ENCODE measurements around the gene PNPLA3. TPM values are rescaled to one million over a fixed set of nuclear protein-coding genes. Genes with fewer than 3 reads are reported as not detected.

Gene PNPLA3
- total and polyA plus RNA-seq, 9 of the 15 experiments (the other 6 are each of a cell fraction or from before 2014, with no cell fraction given): 0.20 to 0.48 (median 0.38) TPM; not detected in 6

DNA sequence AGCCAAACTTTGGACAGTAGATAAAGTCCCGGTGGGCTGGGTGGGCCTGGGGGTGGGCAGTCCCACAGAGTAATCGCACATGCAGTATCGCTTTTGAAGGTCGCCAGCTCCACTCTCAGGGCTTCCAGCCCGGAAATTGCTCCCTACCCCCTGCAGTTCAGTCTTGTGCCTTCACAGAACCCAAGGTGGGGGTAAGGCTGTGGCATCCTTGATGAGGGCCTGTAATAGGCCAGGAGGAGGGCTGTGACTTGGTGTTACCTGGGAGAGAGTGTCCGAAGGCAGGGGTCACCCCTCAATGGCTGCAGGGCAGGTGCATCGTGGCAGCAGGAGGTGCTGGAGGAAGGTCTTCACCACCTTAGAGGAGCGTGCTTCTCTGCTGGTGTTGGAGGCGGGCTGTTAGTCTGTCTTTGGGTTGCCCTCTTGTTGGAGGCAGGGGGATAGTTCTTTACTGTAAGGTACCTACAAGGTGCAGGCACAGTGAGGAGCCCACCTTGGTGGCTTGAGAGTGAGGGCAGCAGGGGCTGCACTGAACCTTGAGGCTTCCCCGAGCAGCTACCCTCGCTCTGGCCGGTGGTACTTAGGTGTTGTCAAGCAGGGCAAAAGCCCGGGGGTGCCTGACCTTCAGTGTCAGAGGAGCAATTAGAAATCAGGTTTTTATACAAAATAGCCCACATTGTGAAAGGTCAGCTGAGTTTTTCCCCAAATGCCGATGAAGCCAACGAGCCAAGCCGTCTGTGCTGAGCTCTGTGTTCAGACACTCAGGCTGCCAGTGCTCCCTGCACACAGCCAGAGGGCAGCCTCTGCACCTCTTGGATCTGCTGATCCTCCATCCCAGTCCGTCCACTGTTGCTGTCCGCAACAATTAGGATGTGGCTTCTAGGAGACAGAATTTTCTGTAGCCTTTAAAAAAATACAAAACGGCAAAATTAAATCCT, 53.5 kb downstream of the PNPLA3 start:
- BruUV-seq (replicated peaks): no TSS peak
- no peak for ATAC-seq
- POLR2A ChIA-PET: interaction anchor here (0.7 kb wide), 1 partner anchor 32 kb away, joined by 3 read pairs; no protein-coding TSS in a partner anchor
- H3K4me2 ChIP-seq (ENCODE audit: insufficient read depth, low read length): no peak overlapping the region
- H3K27me3 ChIP-seq (ENCODE audit: control insufficient read depth in 2 of 2, insufficient read depth in 2 of 2, low read length in 2 of 2): no peaks in the 10 kb centered on the region
- no peaks in the 10 kb centered on the region; a peak in 1 of 5 replicates for H3K4me1 ChIP-seq (replicated peaks in 1 of 2; ENCODE audit: control insufficient read depth in 2 of 2, insufficient read depth in 2 of 2, low read length in 2 of 2)
- TF ChIP-seq EHMT2 (IDR thresholded peaks at IDR 0.05) (no peak), NFYB (IDR thresholded peaks at IDR 0.05; ENCODE audit: extremely low read depth, insufficient read length) (no peak), ZNF133 (CRISPR knock-in tag; IDR thresholded peaks at IDR 0.05) (no peak), SAP30 (IDR thresholded peaks at IDR 0.05; ENCODE audit: borderline replicate concordance, insufficient read depth, low read depth, low read length, poor library complexity, severe bottlenecking) (no peak), BRD9 (IDR thresholded peaks at IDR 0.05; ENCODE audit: low read depth, partially characterized antibody) (no peak), ZNF586 (CRISPR knock-in tag; conservative IDR thresholded peaks at IDR 0.05) (no peak), RBM17 (IDR thresholded peaks at IDR 0.05; ENCODE audit: borderline replicate concordance, low read depth, low read length) (no peak)
- TF ChIP-seq, protein P1, sequence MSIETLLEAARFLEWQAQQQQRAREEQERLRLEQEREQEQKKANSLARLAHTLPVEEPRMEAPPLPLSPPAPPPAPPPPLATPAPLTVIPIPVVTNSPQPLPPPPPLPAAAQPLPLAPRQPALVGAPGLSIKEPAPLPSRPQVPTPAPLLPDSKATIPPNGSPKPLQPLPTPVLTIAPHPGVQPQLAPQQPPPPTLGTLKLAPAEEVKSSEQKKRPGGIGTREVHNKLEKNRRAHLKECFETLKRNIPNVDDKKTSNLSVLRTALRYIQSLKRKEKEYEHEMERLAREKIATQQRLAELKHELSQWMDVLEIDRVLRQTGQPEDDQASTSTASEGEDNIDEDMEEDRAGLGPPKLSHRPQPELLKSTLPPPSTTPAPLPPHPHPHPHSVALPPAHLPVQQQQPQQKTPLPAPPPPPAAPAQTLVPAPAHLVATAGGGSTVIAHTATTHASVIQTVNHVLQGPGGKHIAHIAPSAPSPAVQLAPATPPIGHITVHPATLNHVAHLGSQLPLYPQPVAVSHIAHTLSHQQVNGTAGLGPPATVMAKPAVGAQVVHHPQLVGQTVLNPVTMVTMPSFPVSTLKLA (conservative IDR thresholded peaks at IDR 0.05): no peak
- H3K36me3 ChIP-seq (ENCODE audit: control insufficient read depth, insufficient read depth, low read length): peaks cover 84% of the 10 kb centered on the region
- no peaks in the 10 kb centered on the region for H3K79me2 ChIP-seq (ENCODE audit: control insufficient read depth, insufficient read depth, low read length)
- no peak overlapping the region for H3K27ac ChIP-seq (ENCODE audit: extremely low read depth, low read depth, low read length)
- no peak for DNase-seq (ENCODE audit: extremely low read depth in 1 of 4, low spot score in 3 of 4)
- no peak overlapping the region for H3K9ac ChIP-seq (ENCODE audit: insufficient read depth in 1 of 2, low read depth in 2 of 2, low read length in 2 of 2)
- H2AFZ ChIP-seq (ENCODE audit: low read depth, low read length): no peak overlapping the region
- H3K9me3 ChIP-seq (replicated peaks; ENCODE audit: control insufficient read depth, insufficient read depth, low read depth, low read length): no peaks in the 10 kb centered on the region
- H4K20me1 ChIP-seq (replicated peaks; ENCODE audit: control insufficient read depth, insufficient read depth, low read length): no peaks in the 10 kb centered on the region
- WGBS (ENCODE audit: insufficient coverage, low coverage, missing lambda C conversion rate): 95% methylated on average over 16 of the region's 19 CpGs
- no peak overlapping the region for H3K4me3 ChIP-seq
- intact Hi-C loops (cut with micrococcal nuclease) (no loop called here), in situ Hi-C loops (cut with MboI) (no loop called here)
- FAIRE-seq: no peak
- CTCF ChIA-PET (ENCODE audit: low intra/inter-chr PET ratio): no interaction called here
- H3K9me1 ChIP-seq (ENCODE audit: control insufficient read depth, insufficient read depth, low read length): no peaks in the 10 kb centered on the region

All from K562 (cell line).